HG02840 (cell line): ENCODE measurements around the gene SYT14.
"Not testable (repeated sequence)": the region's sequence is repeated elsewhere in the genome, so short reads cannot be mapped to it uniquely, and the experiment has no call there.

Experiments used
- ATAC-seq: cut with Tn5 transposase; IDR thresholded peaks from one replicate; pipeline ENCODE4 v1.9.1; 2021; ENCODE audit warnings: mild to moderate bottlenecking, moderate library complexity, moderate number of reproducible peaks; ENCODE audit not compliant: unreplicated experiment, low FRiP score

The SYT14 gene

GRCh38 chr1:209937996-209938959 is at the start of gene SYT14:
Gene SYT14 (plus strand): TSS chr1:209938217. CDS start chr1:209938265, 48 bp downstream.
- no peak for ATAC-seq

- ATAC-seq: not testable (repeated sequence)
Observed at GRCh38 chr1:209888291-209889076, 49.5 kb upstream of the SYT14 start.

GRCh38 chr1:209889077-209889418 is 49.0 kb upstream of the SYT14 start:
- no peak for ATAC-seq

- no peak for ATAC-seq
Observed at GRCh38 chr1:209890641-209891330, 47.2 kb upstream of the SYT14 start.

GRCh38 chr1:209893751-209894150 is 44.3 kb upstream of the SYT14 start:
- ATAC-seq: no peak

GRCh38 chr1:209895709-209896108 is 42.3 kb upstream of the SYT14 start:
- ATAC-seq: no peak

GRCh38 chr1:209896346-209896745 is 41.7 kb upstream of the SYT14 start:
- ATAC-seq: no peak

GRCh38 chr1:209898271-209898670 is 39.7 kb upstream of the SYT14 start:
- not testable (repeated sequence) for ATAC-seq

GRCh38 chr1:209898851-209899250 is 39.2 kb upstream of the SYT14 start:
- not testable (repeated sequence) for ATAC-seq

- ATAC-seq: no peak
Observed at GRCh38 chr1:209899948-209900347, 38.1 kb upstream of the SYT14 start.

- no peak for ATAC-seq
Observed at GRCh38 chr1:209900734-209901133, 37.3 kb upstream of the SYT14 start.

GRCh38 chr1:209901211-209901610 is 36.8 kb upstream of the SYT14 start:
- ATAC-seq: no peak

- ATAC-seq: not testable (repeated sequence)
Observed at GRCh38 chr1:209904774-209905173, 33.2 kb upstream of the SYT14 start.

GRCh38 chr1:209911746-209912145 is 26.3 kb upstream of the SYT14 start:
- no peak for ATAC-seq

GRCh38 chr1:209912306-209912705 is 25.7 kb upstream of the SYT14 start:
- no peak for ATAC-seq

- ATAC-seq: not testable (repeated sequence)
Observed at GRCh38 chr1:209919637-209920036, 18.4 kb upstream of the SYT14 start.

GRCh38 chr1:209920844-209921243 is 17.2 kb upstream of the SYT14 start:
- ATAC-seq: no peak

GRCh38 chr1:209924390-209924789 is 13.6 kb upstream of the SYT14 start:
- ATAC-seq: no peak

- ATAC-seq: no peak
Observed at GRCh38 chr1:209926045-209926444, 12.0 kb upstream of the SYT14 start.

GRCh38 chr1:209927466-209927865 is 10.6 kb upstream of the SYT14 start:
- ATAC-seq: no peak

- ATAC-seq: no peak
Observed at GRCh38 chr1:209929751-209930150, 8.3 kb upstream of the SYT14 start.
